Measurements from ENCODE around the gene ARMC9. TPM values are rescaled to one million over a fixed set of nuclear protein-coding genes. Genes with fewer than 3 reads are reported as not detected.
A peak's percentile ranks its signal among the peaks of the same experiment; 100 is the strongest.

ARMC9 gene
- total RNA-seq, 1 donor from 2014 or later: 9.0 TPM

- ChIA-PET CTCF (interaction anchor here (2.0 kb wide), 1 partner anchor 94 kb away, joined by 7 read pairs; no protein-coding TSS in a partner anchor), POLR2A (interaction anchor here (0.6 to 1.6 kb wide), 4 partner anchors 195 to 266 kb away, joined by 3 to 6 read pairs (median 5); partner anchors contain the start of gene NCL)
- TF ChIP-seq, protein P1, sequence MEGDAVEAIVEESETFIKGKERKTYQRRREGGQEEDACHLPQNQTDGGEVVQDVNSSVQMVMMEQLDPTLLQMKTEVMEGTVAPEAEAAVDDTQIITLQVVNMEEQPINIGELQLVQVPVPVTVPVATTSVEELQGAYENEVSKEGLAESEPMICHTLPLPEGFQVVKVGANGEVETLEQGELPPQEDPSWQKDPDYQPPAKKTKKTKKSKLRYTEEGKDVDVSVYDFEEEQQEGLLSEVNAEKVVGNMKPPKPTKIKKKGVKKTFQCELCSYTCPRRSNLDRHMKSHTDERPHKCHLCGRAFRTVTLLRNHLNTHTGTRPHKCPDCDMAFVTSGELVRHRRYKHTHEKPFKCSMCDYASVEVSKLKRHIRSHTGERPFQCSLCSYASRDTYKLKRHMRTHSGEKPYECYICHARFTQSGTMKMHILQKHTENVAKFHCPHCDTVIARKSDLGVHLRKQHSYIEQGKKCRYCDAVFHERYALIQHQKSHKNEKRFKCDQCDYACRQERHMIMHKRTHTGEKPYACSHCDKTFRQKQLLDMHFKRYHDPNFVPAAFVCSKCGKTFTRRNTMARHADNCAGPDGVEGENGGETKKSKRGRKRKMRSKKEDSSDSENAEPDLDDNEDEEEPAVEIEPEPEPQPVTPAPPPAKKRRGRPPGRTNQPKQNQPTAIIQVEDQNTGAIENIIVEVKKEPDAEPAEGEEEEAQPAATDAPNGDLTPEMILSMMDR (IDR thresholded peaks at IDR 0.05): no peak
- H3K36me3 Mint-ChIP-seq (ENCODE audit: low read depth): peaks cover 2% of the 10 kb centered on the region
- DNase-seq (no peak), ATAC-seq (ENCODE audit: low read depth) (no peak)
- peaks cover 11% of the 10 kb centered on the region for H3K4me1 Mint-ChIP-seq
- H3K27ac Mint-ChIP-seq: peak overlapping the region; percentile 68
- H3K9me3 Mint-ChIP-seq: no peaks in the 10 kb centered on the region
- intact Hi-C loops (cut with micrococcal nuclease): loop anchor here (2.0 kb wide), 1 partner anchor 15 kb away; no protein-coding TSS in a partner anchor
- peak overlapping the region; percentile 93 for H3K4me3 Mint-ChIP-seq
- H3K27me3 Mint-ChIP-seq: peaks cover 6% of the 10 kb centered on the region
These were observed 633 bp upstream of the ARMC9 start for GRCh38 chr2:231197706-231198290.

GRCh38 chr2:231199219-231199618, 788 bp downstream of the ARMC9 start:
- CTCF ChIA-PET: interaction anchor here (2.0 kb wide), 1 partner anchor 95 kb away, joined by 7 read pairs; no protein-coding TSS in a partner anchor

DNA sequence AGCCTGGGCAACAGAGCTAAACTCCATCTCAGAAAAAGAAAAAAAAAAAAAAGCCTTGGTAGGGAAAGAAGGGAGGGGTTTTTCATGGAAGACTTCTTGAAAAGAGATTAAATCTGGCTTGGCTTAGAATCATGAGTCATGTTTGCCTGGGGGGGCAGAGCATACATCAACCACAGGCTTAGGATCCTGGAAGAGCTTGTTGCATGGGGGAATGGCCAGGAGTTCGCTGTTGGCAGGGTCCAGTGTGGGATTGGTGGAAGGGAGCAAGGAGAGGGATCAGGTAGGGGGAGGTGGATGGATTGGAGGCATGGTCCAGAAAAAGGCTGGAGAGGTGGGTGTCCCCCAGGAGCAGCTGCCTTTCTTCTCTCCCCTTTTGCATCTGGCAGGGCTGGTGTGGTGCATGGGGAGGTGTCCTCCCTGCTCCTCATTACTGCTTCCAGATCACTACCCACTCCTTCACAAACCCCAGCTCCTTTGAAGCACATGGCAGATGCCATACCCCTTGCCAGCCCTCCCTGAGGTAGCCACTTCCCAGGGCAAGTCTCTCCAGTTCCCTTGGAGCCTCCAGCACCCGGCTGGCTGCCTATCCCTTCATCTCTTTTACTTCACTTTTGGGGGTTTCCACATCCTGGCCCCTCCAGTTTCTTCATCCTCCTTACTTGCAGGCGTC, 2.5 kb downstream of the ARMC9 start:
- ChIA-PET POLR2A (interaction anchor here (0.6 to 1.2 kb wide), 3 partner anchors 29 to 219 kb away, joined by 3 to 4 read pairs (median 3); no protein-coding TSS in a partner anchor), CTCF (interaction anchor here (0.7 kb wide), 1 partner anchor 506 kb away, joined by 3 read pairs; no protein-coding TSS in a partner anchor)
- Mint-ChIP-seq H3K27me3 (no peaks in the 10 kb centered on the region), H3K27ac (no peak overlapping the region), H3K4me1 (peaks cover 11% of the 10 kb centered on the region), H3K9me3 (no peaks in the 10 kb centered on the region), H3K36me3 (ENCODE audit: low read depth) (peaks cover 2% of the 10 kb centered on the region), H3K4me3 (no peak overlapping the region)
- ATAC-seq (ENCODE audit: low read depth): no peak
- TF ChIP-seq, protein P1 (IDR thresholded peaks at IDR 0.05): no peak
- intact Hi-C loops (cut with micrococcal nuclease): no loop called here
- no peak for DNase-seq

More at GRCh38 chr2:231199219-231199618, 788 bp downstream of the ARMC9 start:
- intact Hi-C loops (cut with micrococcal nuclease): loop anchor here (2.0 kb wide), 1 partner anchor 16 kb away; no protein-coding TSS in a partner anchor
- H3K4me1 Mint-ChIP-seq: peaks cover 11% of the 10 kb centered on the region
- TF ChIP-seq, protein P1 (IDR thresholded peaks at IDR 0.05): no peak
- ATAC-seq (ENCODE audit: low read depth) (no peak), DNase-seq (no peak)
- H3K4me3 Mint-ChIP-seq: peak overlapping the region; percentile 84
- no peaks in the 10 kb centered on the region for H3K9me3 Mint-ChIP-seq
- H3K27ac Mint-ChIP-seq: no peak overlapping the region
- H3K27me3 Mint-ChIP-seq: peaks cover 3% of the 10 kb centered on the region
- POLR2A ChIA-PET: interaction anchor here (1.6 kb wide), 1 partner anchor 265 kb away, joined by 6 read pairs; the partner anchor contains the start of gene NCL
- peaks cover 2% of the 10 kb centered on the region for H3K36me3 Mint-ChIP-seq (ENCODE audit: low read depth)

DNA sequence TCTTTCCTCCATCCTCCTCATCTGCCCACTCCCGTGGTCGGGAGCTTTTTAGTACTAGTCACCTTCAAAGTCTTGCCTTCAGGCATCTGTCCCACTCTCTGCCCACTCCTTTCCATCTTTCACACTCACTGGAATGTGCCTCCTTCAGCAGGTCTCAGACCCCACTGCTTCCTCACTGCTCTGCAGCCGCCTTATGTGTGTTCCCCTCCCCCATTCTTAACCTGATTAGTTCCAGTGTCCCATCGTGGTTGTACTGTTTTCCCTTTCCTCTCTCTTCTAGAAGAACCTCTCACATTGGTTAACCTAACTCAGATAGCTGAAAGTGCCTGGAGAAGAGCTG, 3.0 kb downstream of the ARMC9 start:
- TF ChIP-seq, protein P1 (IDR thresholded peaks at IDR 0.05): no peak
- ChIA-PET CTCF (no interaction called here), POLR2A (interaction anchor here (0.6 kb wide), 1 partner anchor 264 kb away, joined by 5 read pairs; no protein-coding TSS in a partner anchor)
- Mint-ChIP-seq H3K27ac (no peak overlapping the region), H3K36me3 (ENCODE audit: low read depth) (peaks cover 2% of the 10 kb centered on the region), H3K4me3 (no peak overlapping the region), H3K4me1 (peaks cover 11% of the 10 kb centered on the region), H3K9me3 (no peaks in the 10 kb centered on the region), H3K27me3 (no peaks in the 10 kb centered on the region)
- ATAC-seq (ENCODE audit: low read depth): no peak
- no peak for DNase-seq
- intact Hi-C loops (cut with micrococcal nuclease): no loop called here

GRCh38 chr2:231203087-231203486, 4.7 kb downstream of the ARMC9 start:
- CTCF ChIA-PET: no interaction called here
- Mint-ChIP-seq H3K27ac (no peak overlapping the region), H3K9me3 (no peaks in the 10 kb centered on the region), H3K4me1 (peaks cover 7% of the 10 kb centered on the region), H3K27me3 (no peaks in the 10 kb centered on the region), H3K4me3 (no peak overlapping the region), H3K36me3 (ENCODE audit: low read depth) (peaks cover 2% of the 10 kb centered on the region)
- intact Hi-C loops (cut with micrococcal nuclease): no loop called here
- POLR2A ChIA-PET: no interaction called here
- ATAC-seq (ENCODE audit: low read depth) (no peak), DNase-seq (no peak)
- TF ChIP-seq, protein P1 (IDR thresholded peaks at IDR 0.05): no peak
